Breast epithelium (tissue), 4 donors: ENCODE measurements around the gene PTCD2. TPM values are rescaled to one million over a fixed set of nuclear protein-coding genes. Genes with fewer than 3 reads are reported as not detected.

Experiments
- DNase-seq, 2 donors: peaks; one replicate each; pipeline ENCODE4 v3.0.0-alpha.2; 2019; ENCODE audit warnings: low spot score in 2 of 2
- H3K27ac ChIP-seq, 2 donors: fragments of 200-600 bp; sonication (generic) in 1 of 2; one replicate each; pipeline ENCODE4 v1.5.1; 2016 to 2019; ENCODE audit warnings: mild to moderate bottlenecking in 1 of 2
- H3K27me3 ChIP-seq, 2 donors: fragments of 200-600 bp; sonication (generic) in 1 of 2; one replicate each; pipeline versions ENCODE4 v1.5.1 to v1.6.0; 2017 to 2019; ENCODE audit warnings: control low read depth in 1 of 2, mild to moderate bottlenecking in 1 of 2
- H3K36me3 ChIP-seq: fragments of 200-600 bp; one replicate; pipeline ENCODE4 v1.5.1; 2019
- H3K4me1 ChIP-seq, 2 donors: fragments of 200-600 bp; sonication (generic); one replicate each; pipeline ENCODE4 v1.5.1; 2016 to 2019; ENCODE audit warnings: control low read depth in 1 of 2
- H3K4me3 ChIP-seq, 3 donors: fragments of 200-600 bp; sonication (generic); 1 replicate in 2 of 3; 2 replicates in 1 of 3; pipeline ENCODE4 v1.5.1; 2016 to 2019; ENCODE audit warnings: mild to moderate bottlenecking in 3 of 3, moderate library complexity in 2 of 3
- H3K9me3 ChIP-seq, 2 donors: fragments of 200-600 bp; sonication (generic) in 1 of 2; one replicate each; pipeline ENCODE4 v1.5.1; 2016 to 2019; ENCODE audit warnings: control low read depth in 1 of 2
- POLR2A ChIP-seq: fragments of 450-650 bp; IDR thresholded peaks from one replicate; pipeline ENCODE4 v1.6.1; 2016; ENCODE audit warnings: antibody characterized with exemption, mild to moderate bottlenecking, moderate library complexity
- POLR2AphosphoS5 ChIP-seq, 3 donors: sonication (generic); formaldehyde crosslinking; IDR thresholded peaks; one replicate each; pipeline ENCODE4 v1.6.1; 2017; ENCODE audit warnings: antibody characterized with exemption in 3 of 3
- intact Hi-C: fragments of 100-400 bp; cut with DNase I; formaldehyde crosslinking; loops from one replicate; pipeline ENCODE4 v1.15.1; 2023; ENCODE audit warnings: low total_unique reads
- total RNA-seq, 3 donors: library from RNA; depleted of rRNA; stranded (reverse); fragments of >200 nt; gene quantifications; one replicate each; pipeline ENCODE4 v1.1.0, GENCODE V29; 2016
- TF ChIP-seq, protein P1 (sequence below), 3 donors: fragments of 450-650 bp; IDR thresholded peaks; one replicate each; pipeline ENCODE4 v1.5.1; 2016 to 2017; ENCODE audit warnings: antibody characterized with exemption in 3 of 3, mild to moderate bottlenecking in 3 of 3, moderate library complexity in 3 of 3

Gene PTCD2
- total RNA-seq, 3 donors from 2014 or later = 5.6 to 10.1 (median 7.5) TPM

DNA sequence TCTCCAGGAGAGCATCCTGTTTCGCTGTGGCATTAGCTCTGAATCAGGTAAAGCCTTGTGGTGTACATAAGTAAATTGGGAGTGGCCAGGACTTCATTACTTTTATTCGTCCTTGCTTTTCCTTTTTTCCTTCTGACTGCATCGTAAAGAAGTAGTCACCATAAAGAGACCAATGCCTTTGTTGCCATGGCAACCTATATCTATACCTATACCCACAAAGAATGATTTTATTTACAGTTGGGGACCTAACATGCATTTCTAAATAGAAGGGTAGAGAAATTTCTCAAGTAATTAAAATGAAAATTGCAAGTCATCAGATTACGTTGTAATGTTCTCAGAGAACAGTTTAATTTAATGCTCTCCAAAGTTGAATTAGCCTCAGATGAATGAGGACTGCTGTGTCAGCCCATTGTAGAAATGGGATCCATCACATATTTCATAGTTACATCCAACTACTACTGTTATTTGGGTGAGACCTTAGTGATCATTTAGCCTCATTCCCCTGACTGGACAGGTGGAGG is 18.6 kb downstream of the PTCD2 start:
- no peak for DNase-seq
- H3K4me1 ChIP-seq = no peaks in the 10 kb centered on the region
- peaks cover 4% of the 10 kb centered on the region for H3K36me3 ChIP-seq
- H3K27ac ChIP-seq = no peak overlapping the region
- no peaks in the 10 kb centered on the region for H3K27me3 ChIP-seq
- H3K9me3 ChIP-seq = no peaks in the 10 kb centered on the region
- intact Hi-C loops = loop anchor here (5.0 kb wide), 1 partner anchor 621 kb away; the partner anchor contains the start of gene CARTPT
- H3K4me3 ChIP-seq = no peak overlapping the region
- TF ChIP-seq, protein P1, sequence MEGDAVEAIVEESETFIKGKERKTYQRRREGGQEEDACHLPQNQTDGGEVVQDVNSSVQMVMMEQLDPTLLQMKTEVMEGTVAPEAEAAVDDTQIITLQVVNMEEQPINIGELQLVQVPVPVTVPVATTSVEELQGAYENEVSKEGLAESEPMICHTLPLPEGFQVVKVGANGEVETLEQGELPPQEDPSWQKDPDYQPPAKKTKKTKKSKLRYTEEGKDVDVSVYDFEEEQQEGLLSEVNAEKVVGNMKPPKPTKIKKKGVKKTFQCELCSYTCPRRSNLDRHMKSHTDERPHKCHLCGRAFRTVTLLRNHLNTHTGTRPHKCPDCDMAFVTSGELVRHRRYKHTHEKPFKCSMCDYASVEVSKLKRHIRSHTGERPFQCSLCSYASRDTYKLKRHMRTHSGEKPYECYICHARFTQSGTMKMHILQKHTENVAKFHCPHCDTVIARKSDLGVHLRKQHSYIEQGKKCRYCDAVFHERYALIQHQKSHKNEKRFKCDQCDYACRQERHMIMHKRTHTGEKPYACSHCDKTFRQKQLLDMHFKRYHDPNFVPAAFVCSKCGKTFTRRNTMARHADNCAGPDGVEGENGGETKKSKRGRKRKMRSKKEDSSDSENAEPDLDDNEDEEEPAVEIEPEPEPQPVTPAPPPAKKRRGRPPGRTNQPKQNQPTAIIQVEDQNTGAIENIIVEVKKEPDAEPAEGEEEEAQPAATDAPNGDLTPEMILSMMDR (IDR thresholded peaks at IDR 0.05) = no peak
- TF ChIP-seq POLR2AphosphoS5 (IDR thresholded peaks at IDR 0.05) = no peak
- no peak for TF ChIP-seq POLR2A

DNA sequence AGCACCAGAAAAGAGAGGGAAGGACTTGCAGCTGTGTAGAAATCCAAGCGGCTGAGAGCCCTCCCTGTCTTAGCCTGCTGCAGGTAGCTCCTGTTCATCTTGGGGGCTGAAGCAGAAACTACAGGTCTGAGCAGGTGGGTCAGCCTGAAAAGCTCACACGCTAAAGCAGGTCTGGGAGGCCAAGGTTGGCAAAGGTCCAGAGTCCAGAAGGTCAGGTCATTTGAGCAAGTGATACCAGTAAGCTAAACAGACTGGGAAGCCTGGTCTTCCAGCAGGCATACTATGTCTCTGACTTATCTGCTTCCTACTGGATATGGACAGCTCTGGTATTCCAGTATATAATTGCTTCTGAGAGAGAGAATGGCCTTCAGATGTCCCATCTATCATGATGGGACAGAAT is 26.2 kb downstream of the PTCD2 start:
- no peaks in the 10 kb centered on the region for H3K9me3 ChIP-seq
- no peaks in the 10 kb centered on the region for H3K27me3 ChIP-seq
- intact Hi-C loops = no loop called here
- H3K27ac ChIP-seq = no peak overlapping the region
- no peaks in the 10 kb centered on the region for H3K36me3 ChIP-seq
- no peaks in the 10 kb centered on the region for H3K4me1 ChIP-seq
- no peak overlapping the region for H3K4me3 ChIP-seq
- TF ChIP-seq, protein P1 (IDR thresholded peaks at IDR 0.05) = no peak
- TF ChIP-seq POLR2AphosphoS5 (IDR thresholded peaks at IDR 0.05) (no peak), POLR2A (no peak)
- no peak for DNase-seq

DNA sequence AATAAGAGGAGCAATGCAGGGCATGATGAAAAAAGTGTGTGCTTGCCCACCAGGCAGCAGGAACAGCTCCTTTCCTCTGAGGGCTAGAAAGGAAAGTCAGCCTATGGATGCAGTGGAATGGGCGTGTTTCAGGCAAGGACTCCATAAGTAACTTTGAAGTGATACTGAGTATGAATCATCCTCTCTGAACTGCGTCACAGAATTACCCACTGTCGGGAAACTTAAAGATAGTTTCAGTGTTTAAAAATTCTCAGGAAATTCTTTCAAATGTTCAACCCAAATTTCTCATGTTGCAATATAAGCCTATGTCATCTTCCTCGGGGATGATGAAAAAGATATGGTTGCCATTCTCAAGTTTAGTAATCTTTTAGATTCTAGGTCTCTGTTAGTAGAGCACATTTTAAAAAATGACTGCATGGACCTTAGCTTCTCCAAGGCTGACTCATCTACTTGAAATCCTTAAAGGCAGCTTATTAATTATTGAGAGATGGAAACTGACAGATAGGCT is 27.7 kb downstream of the PTCD2 start:
- no peaks in the 10 kb centered on the region for H3K9me3 ChIP-seq
- no peaks in the 10 kb centered on the region for H3K4me1 ChIP-seq
- no peaks in the 10 kb centered on the region for H3K27me3 ChIP-seq
- DNase-seq = no peak
- intact Hi-C loops = no loop called here
- no peaks in the 10 kb centered on the region for H3K36me3 ChIP-seq
- TF ChIP-seq POLR2AphosphoS5 (IDR thresholded peaks at IDR 0.05) (no peak), POLR2A (no peak)
- TF ChIP-seq, protein P1 (IDR thresholded peaks at IDR 0.05) = no peak
- no peak overlapping the region for H3K27ac ChIP-seq
- H3K4me3 ChIP-seq = no peak overlapping the region

DNA sequence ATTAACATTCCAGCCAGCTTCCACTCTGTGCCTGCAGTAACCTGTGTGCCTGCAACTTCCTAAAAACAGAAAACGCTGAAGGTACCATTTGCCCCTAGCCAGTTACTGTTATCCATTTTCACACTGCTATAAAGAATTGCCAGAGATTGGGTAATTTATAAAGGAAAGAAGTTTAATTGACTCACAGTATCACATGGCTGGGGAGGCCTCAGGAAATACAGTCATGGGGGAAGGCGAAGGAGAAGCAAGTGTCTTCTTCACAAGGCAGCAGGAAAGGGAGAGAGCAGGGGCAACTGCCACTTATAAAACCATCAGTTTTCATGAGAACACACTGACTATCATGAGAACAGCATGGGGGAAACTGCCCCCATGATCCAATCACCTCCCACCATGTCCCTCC is 31.2 kb downstream of the PTCD2 start:
- Histone ChIP-seq H3K4me1 (no peaks in the 10 kb centered on the region), H3K27me3 (no peaks in the 10 kb centered on the region), H3K27ac (no peak overlapping the region), H3K36me3 (no peaks in the 10 kb centered on the region), H3K4me3 (no peak overlapping the region), H3K9me3 (no peaks in the 10 kb centered on the region)
- intact Hi-C loops = no loop called here
- no peak for DNase-seq
- TF ChIP-seq, protein P1 (IDR thresholded peaks at IDR 0.05) = no peak

DNA sequence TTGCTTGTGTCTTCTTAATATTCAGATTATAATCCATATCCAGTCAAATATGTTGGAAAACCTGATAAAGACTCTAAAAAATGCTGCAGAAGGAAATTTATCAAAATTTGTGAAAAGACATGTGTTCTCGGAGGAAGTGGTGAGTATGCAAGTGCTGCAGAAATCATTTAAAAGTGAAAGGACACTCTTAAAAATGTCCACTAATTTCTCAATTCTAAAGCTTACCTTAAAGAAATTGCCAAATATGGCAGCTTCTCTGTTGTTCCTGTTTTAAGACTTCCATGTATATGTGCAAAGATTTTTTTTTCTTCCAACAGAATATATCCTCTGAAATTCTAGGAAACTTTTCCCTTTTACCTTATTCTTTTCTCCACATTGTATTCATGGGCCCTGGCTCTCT is 32.4 kb downstream of the PTCD2 start:
- TF ChIP-seq POLR2AphosphoS5 (IDR thresholded peaks at IDR 0.05) (no peak), POLR2A (no peak)
- TF ChIP-seq, protein P1 (IDR thresholded peaks at IDR 0.05) = no peak
- DNase-seq = no peak
- Histone ChIP-seq H3K27me3 (no peaks in the 10 kb centered on the region), H3K4me1 (no peaks in the 10 kb centered on the region), H3K9me3 (no peaks in the 10 kb centered on the region), H3K27ac (no peak overlapping the region), H3K36me3 (no peaks in the 10 kb centered on the region), H3K4me3 (no peak overlapping the region)
- intact Hi-C loops = no loop called here
